Activated CD4-positive, alpha-beta T cell treated with anti-CD3 and anti-CD28 coated beads, Interleukin-2, amount 10 ng/mL, durations not matched to agents 7 days and 5 days (primary cell): ENCODE results near the gene G6PC3. TPM values are rescaled to one million over a fixed set of nuclear protein-coding genes. Genes with fewer than 3 reads are reported as not detected.
"Not testable (repeated sequence)": the region's sequence is repeated elsewhere in the genome, so short reads cannot be mapped to it uniquely, and the experiment has no call there.

Experiments used
- CTCF ChIA-PET: fragments of 350-600 bp; sonication (Branson Sonifier 250); formaldehyde crosslinking; loops from one replicate; lab custom pipeline; 2021; ENCODE audit warnings: antibody characterized with exemption; lab: Charles Lee
- POLR2A ChIA-PET: fragments of 350-600 bp; sonication (Branson Sonifier 250); formaldehyde crosslinking; loops from one replicate; lab custom pipeline; 2021; ENCODE audit warnings: antibody characterized with exemption; lab: Charles Lee
- DNase-seq: peaks from one replicate; pipeline ENCODE4 v3.0.0-alpha.2; 2020
- H3K27ac Mint-ChIP-seq: one replicate; pipeline ENCODE4 v1.8.0; 2021; ENCODE audit warnings: mild to moderate bottlenecking, moderate library complexity, mixed read lengths
- H3K27me3 Mint-ChIP-seq: one replicate; pipeline ENCODE4 v1.8.0; 2021; ENCODE audit warnings: mixed read lengths
- H3K36me3 Mint-ChIP-seq: one replicate; pipeline ENCODE4 v1.8.0; 2021; ENCODE audit warnings: low read depth, mixed read lengths
- H3K4me1 Mint-ChIP-seq: one replicate; pipeline ENCODE4 v1.8.0; 2021; ENCODE audit warnings: mixed read lengths
- H3K4me3 Mint-ChIP-seq: one replicate; pipeline ENCODE4 v1.8.0; 2021; ENCODE audit warnings: mild to moderate bottlenecking, moderate library complexity, mixed read lengths
- H3K9me3 Mint-ChIP-seq: one replicate; pipeline ENCODE4 v1.8.0; 2021; ENCODE audit warnings: mixed read lengths
- total RNA-seq, 2 experiments: library from RNA; stranded (reverse); gene quantifications; one replicate each; pipeline ENCODE4 v1.2.3, GENCODE V29; 2021

Gene G6PC3
- total RNA-seq, 2 experiments from 2014 or later: 18.1 to 25.2 TPM

- no peaks in the 10 kb centered on the region for H3K27me3 Mint-ChIP-seq
- H3K4me1 Mint-ChIP-seq: peaks cover 17% of the 10 kb centered on the region
- peak; percentile 30 for DNase-seq
- H3K36me3 Mint-ChIP-seq: no peaks in the 10 kb centered on the region
- no peak overlapping the region for H3K4me3 Mint-ChIP-seq
- CTCF ChIA-PET: interaction anchor here (0.5 to 1.6 kb wide), 10 partner anchors 9 to 212 kb away, joined by 3 to 6 read pairs (median 4); no protein-coding TSS in a partner anchor
- no peak overlapping the region for H3K27ac Mint-ChIP-seq
- POLR2A ChIA-PET: no interaction called here
- H3K9me3 Mint-ChIP-seq: no peaks in the 10 kb centered on the region
Observed at GRCh38 chr17:44115585-44116415, 45.3 kb downstream of the G6PC3 start.

- Mint-ChIP-seq H3K36me3 (no peaks in the 10 kb centered on the region), H3K27ac (no peak overlapping the region), H3K9me3 (no peaks in the 10 kb centered on the region), H3K4me3 (no peak overlapping the region), H3K27me3 (peaks cover 2% of the 10 kb centered on the region), H3K4me1 (peaks cover 15% of the 10 kb centered on the region)
- DNase-seq: no peak
- CTCF ChIA-PET: interaction anchor here (0.6 to 1.6 kb wide), 5 partner anchors 10 to 1362 kb away, joined by 3 to 6 read pairs (median 4); no protein-coding TSS in a partner anchor
- POLR2A ChIA-PET: no interaction called here
Observed at GRCh38 chr17:44117351-44117750, 46.8 kb downstream of the G6PC3 start.

- H3K4me1 Mint-ChIP-seq: peaks cover 20% of the 10 kb centered on the region
- no peaks in the 10 kb centered on the region for H3K9me3 Mint-ChIP-seq
- H3K4me3 Mint-ChIP-seq: no peak overlapping the region
- ChIA-PET CTCF (interaction anchor here (0.6 to 1.4 kb wide), 4 partner anchors 10 to 29 kb away, joined by 3 to 4 read pairs (median 3); no protein-coding TSS in a partner anchor), POLR2A (no interaction called here)
- H3K27me3 Mint-ChIP-seq: peaks cover 3% of the 10 kb centered on the region
- no peaks in the 10 kb centered on the region for H3K36me3 Mint-ChIP-seq
- no peak for DNase-seq
- H3K27ac Mint-ChIP-seq: no peak overlapping the region
Observed at GRCh38 chr17:44118427-44119050, 48.0 kb downstream of the G6PC3 start.

- ChIA-PET POLR2A (no interaction called here), CTCF (no interaction called here)
- peaks cover 21% of the 10 kb centered on the region for H3K4me1 Mint-ChIP-seq
- no peaks in the 10 kb centered on the region for H3K36me3 Mint-ChIP-seq
- no peak overlapping the region for H3K27ac Mint-ChIP-seq
- H3K27me3 Mint-ChIP-seq: peaks cover 3% of the 10 kb centered on the region
- H3K9me3 Mint-ChIP-seq: no peaks in the 10 kb centered on the region
- DNase-seq: no peak
- no peak overlapping the region for H3K4me3 Mint-ChIP-seq
Observed at GRCh38 chr17:44119062-44119461, 48.5 kb downstream of the G6PC3 start.

- no peaks in the 10 kb centered on the region for H3K36me3 Mint-ChIP-seq
- H3K4me1 Mint-ChIP-seq: peaks cover 24% of the 10 kb centered on the region
Observed at GRCh38 chr17:44119798-44120197, 49.3 kb downstream of the G6PC3 start.

GRCh38 chr17:44120281-44120680, 49.7 kb downstream of the G6PC3 start:
- H3K36me3 Mint-ChIP-seq, H3K27me3 Mint-ChIP-seq, H3K4me3 Mint-ChIP-seq, H3K27ac Mint-ChIP-seq, POLR2A ChIA-PET, H3K9me3 Mint-ChIP-seq, DNase-seq: not testable (repeated sequence)
- peaks cover 24% of the 10 kb centered on the region for H3K4me1 Mint-ChIP-seq
- CTCF ChIA-PET: interaction anchor here (0.7 to 2.5 kb wide), 4 partner anchors 9 to 365 kb away, joined by 3 to 7 read pairs (median 4); no protein-coding TSS in a partner anchor

More at GRCh38 chr17:44119798-44120197, 49.3 kb downstream of the G6PC3 start:
- H3K27ac Mint-ChIP-seq: no peak overlapping the region
- no peak overlapping the region for H3K4me3 Mint-ChIP-seq
- peaks cover 3% of the 10 kb centered on the region for H3K27me3 Mint-ChIP-seq
- no peaks in the 10 kb centered on the region for H3K9me3 Mint-ChIP-seq
- ChIA-PET CTCF (interaction anchor here (0.8 to 1.0 kb wide), 2 partner anchors 8 to 86 kb away, joined by 3 read pairs; no protein-coding TSS in a partner anchor), POLR2A (no interaction called here)
- no peak for DNase-seq

GRCh38 chr17:44120851-44121605, 50.5 kb downstream of the G6PC3 start:
- H3K4me1 Mint-ChIP-seq: peaks cover 24% of the 10 kb centered on the region
- no peak overlapping the region for H3K4me3 Mint-ChIP-seq
- no peak for DNase-seq
- no peaks in the 10 kb centered on the region for H3K9me3 Mint-ChIP-seq
- ChIA-PET POLR2A (no interaction called here), CTCF (interaction anchor here (0.7 to 3.7 kb wide), 4 partner anchors 9 to 366 kb away, joined by 3 to 14 read pairs (median 6); no protein-coding TSS in a partner anchor)
- H3K27me3 Mint-ChIP-seq: peaks cover 3% of the 10 kb centered on the region
- H3K36me3 Mint-ChIP-seq: no peaks in the 10 kb centered on the region
- peak overlapping the region; percentile 5 for H3K27ac Mint-ChIP-seq

GRCh38 chr17:44121997-44122815, 51.7 kb downstream of the G6PC3 start:
- Mint-ChIP-seq H3K9me3 (no peaks in the 10 kb centered on the region), H3K4me1 (peaks cover 24% of the 10 kb centered on the region), H3K27me3 (peaks cover 3% of the 10 kb centered on the region), H3K27ac (peak overlapping the region; percentile 89), H3K4me3 (peak overlapping the region; percentile 79), H3K36me3 (no peaks in the 10 kb centered on the region)
- POLR2A ChIA-PET: no interaction called here
- CTCF ChIA-PET: interaction anchor here (0.6 to 3.7 kb wide), 10 partner anchors 10 to 614 kb away, joined by 3 to 14 read pairs (median 4); no protein-coding TSS in a partner anchor
- no peak for DNase-seq

- Mint-ChIP-seq H3K36me3 (no peaks in the 10 kb centered on the region), H3K27ac (peak overlapping the region; percentile 89), H3K4me3 (peak overlapping the region; percentile 79), H3K4me1 (peaks cover 24% of the 10 kb centered on the region), H3K9me3 (no peaks in the 10 kb centered on the region), H3K27me3 (peaks cover 3% of the 10 kb centered on the region)
- peak; percentile 40 for DNase-seq
- CTCF ChIA-PET: interaction anchor here (0.6 to 3.7 kb wide), 16 partner anchors 9 to 613 kb away, joined by 3 to 14 read pairs (median 4); no protein-coding TSS in a partner anchor
- POLR2A ChIA-PET: interaction anchor here (0.9 kb wide), 1 partner anchor 63 kb away, joined by 5 read pairs; no protein-coding TSS in a partner anchor
Observed at GRCh38 chr17:44122816-44123355, 52.4 kb downstream of the G6PC3 start.

GRCh38 chr17:44123356-44124117, 53.0 kb downstream of the G6PC3 start, which contains the start of gene HDAC5:
HDAC5 (minus strand) TSS chr17:44123641; CDS start chr17:44117515, 6,126 bp downstream.
- DNase-seq: peak; percentile 96
- H3K9me3 Mint-ChIP-seq: no peaks in the 10 kb centered on the region
- H3K4me3 Mint-ChIP-seq: peak within 1 kb of the TSS; percentile 94
- peak within 1 kb of the TSS; percentile 98 for H3K27ac Mint-ChIP-seq
- POLR2A ChIA-PET: interaction anchor here (0.7 to 0.9 kb wide), 2 partner anchors 62 to 257 kb away, joined by 4 to 5 read pairs; no protein-coding TSS in a partner anchor
- CTCF ChIA-PET: interaction anchor here (0.5 to 3.7 kb wide), 16 partner anchors 9 to 243 kb away, joined by 3 to 14 read pairs (median 4); no protein-coding TSS in a partner anchor
- H3K4me1 Mint-ChIP-seq: peaks cover 24% of the 10 kb centered on the region
- no peaks in the 10 kb centered on the region for H3K36me3 Mint-ChIP-seq
- H3K27me3 Mint-ChIP-seq: peaks cover 3% of the 10 kb centered on the region
